ELR (cell line): ENCODE measurements around the gene IL17A.
A peak's percentile ranks its signal among the peaks of the same experiment; 100 is the strongest.

Experiments
- DNase-seq: peaks from one replicate; pipeline ENCODE4 v3.0.0-alpha.2; 2015; ENCODE audit warnings: low read depth

The IL17A gene

DNA sequence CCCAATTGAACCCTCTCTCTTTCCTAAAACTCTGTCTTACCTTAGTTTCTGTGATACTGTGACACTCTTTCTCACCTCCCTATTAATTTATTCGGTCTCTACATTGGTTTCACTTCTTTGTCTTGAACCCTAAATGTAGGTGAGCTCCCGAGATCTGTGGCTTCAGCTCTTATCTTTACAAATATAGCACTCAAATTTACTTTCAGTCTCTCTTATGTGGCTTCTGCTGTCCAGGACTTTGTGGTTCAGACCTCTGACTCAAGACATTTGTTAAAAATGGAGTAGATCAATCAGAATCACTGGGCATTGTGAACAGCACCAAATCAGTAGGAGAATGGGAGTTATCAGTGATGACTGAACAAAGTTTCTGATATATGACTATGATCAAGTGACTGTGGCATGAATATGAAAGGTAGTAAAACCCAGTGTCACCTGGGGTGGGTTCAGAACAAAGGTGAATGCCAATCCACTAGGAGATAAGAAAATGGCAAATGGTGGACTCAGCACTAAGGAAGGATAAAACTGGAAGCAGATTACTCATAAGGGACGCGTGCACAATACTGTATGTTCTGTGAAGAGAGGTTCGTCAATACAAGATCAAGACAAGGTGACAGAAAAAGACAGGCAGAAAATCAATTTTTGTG is 30.9 kb downstream of the IL17A start:
- no peak for DNase-seq

DNA sequence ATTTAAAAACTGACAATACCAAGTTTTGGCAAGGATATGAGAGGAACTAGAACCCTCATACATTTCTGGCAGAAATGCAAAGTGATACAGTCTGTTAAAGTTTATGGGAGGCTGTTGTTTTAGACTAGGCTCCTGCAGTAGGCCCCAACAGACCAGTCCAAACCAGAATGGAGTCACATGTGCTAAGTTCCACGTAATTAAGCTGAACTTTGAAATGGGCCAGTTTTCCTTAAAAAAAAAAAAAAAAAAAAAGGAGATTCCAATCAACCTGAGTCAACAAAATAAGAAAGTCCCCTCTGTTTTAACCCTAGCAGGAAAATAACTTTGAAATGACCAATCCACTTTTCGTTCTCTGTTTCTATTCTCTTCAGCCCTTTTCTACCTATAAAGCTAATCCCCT is 31.6 kb downstream of the IL17A start:
- no peak for DNase-seq

DNA sequence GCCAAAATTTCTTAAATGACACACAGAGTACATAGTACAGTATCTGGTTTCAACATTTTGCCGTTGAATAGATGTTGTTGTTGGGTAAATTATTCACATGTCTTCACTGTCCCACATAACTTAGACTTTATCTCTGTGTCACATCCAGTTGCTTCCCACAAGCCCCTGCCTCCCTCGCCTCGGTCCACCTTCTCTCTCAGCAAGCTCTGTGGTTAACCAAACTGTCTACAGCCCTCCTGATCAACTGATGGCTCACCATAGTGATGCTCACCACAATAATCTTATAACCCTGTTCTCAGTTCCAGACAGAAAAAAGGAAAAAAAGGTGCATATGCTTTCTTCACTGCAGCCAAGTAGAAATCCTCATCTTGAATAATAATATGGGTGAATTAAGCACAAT is 35.1 kb downstream of the IL17A start:
- no peak for DNase-seq

DNA sequence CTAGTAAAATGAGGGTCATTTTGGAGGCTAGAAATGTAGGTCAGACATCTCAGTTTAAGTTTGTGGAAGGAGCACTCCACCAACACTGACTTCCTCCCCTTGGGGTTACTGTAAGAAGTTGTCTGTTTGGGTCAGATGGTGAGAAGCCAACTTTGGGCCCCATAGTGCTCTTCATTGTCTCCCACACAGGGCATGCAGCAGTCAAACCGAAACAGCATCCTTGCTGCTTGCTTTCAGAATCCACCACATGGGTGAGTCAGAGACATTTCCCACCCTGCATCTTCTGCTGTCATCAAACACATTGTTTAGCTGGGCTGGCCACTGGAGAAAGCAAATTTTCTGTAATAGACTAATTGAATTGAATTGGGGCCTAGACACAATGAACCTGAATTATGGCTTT is 41.3 kb downstream of the IL17A start:
- no peak for DNase-seq

DNA sequence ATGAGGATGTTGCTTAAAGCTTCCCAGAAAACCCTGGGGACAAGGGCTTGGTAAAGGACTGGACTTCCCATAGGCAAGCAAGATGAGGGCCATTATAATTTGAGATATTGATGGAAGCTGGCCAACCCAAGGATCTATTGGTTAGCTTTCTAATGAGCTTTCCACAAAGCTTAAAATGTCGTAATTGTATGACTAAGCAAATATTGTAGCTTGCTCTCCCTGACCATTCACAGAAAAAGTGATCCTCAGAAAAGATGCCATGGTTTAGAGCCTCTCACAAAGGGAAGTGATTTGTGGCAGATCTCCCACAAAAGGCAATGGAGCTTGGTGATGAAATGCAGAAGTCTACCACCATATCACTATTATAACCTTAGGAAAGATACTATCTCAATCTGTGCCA is 44.5 kb downstream of the IL17A start:
- no peak for DNase-seq

DNA sequence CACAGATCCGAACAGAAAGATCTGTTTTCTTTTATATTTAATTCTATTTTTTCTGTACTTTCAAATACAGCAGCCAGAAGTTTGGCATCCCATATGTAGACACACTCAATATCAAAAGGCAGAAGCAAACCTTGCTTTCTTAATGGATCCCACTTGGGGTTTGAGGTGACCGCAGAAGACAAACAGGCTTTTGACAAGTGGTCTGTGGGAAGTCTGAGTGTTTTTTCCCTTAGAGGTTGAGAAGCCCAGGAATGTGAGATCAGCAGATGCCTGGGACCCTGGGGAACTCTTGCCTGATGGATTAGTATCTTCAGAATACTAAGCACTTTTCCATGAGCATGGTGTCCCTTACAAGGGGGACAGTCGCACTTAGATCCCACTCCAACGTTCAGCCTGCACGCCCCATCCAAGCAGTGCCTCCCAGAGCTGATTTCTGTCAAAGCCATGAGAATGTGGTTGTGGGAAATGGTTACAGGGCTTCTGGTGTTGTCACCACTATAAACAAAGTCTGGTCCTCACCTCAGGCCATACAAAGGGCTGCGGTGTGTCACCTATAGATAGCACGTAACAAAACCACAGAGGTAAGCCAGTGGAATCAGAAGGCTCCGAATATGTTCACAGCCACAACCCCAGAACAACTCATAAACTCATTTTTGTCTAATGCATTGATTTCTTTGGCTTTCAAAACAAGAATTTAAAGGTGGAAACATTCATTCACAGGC is 45.4 kb downstream of the IL17A start:
- DNase-seq: no peak

DNA sequence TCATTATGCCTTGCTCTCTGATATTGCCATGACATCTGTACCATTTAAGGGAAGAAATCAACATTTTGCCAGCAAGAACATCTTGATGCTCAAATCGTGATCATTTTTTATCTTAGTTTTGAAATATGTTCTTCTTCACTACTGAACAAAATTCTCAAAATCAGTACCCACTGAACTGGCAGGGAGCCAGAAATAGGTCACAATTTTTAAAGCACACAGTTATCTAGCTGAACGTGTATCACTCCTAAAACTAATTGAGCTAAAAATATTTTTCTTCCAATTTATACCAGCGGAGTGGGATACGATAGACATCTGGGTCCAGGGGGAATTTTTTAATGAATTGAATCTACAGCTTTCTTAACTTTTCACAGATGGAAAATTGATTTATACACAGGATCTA is 46.8 kb downstream of the IL17A start:
- no peak for DNase-seq

DNA sequence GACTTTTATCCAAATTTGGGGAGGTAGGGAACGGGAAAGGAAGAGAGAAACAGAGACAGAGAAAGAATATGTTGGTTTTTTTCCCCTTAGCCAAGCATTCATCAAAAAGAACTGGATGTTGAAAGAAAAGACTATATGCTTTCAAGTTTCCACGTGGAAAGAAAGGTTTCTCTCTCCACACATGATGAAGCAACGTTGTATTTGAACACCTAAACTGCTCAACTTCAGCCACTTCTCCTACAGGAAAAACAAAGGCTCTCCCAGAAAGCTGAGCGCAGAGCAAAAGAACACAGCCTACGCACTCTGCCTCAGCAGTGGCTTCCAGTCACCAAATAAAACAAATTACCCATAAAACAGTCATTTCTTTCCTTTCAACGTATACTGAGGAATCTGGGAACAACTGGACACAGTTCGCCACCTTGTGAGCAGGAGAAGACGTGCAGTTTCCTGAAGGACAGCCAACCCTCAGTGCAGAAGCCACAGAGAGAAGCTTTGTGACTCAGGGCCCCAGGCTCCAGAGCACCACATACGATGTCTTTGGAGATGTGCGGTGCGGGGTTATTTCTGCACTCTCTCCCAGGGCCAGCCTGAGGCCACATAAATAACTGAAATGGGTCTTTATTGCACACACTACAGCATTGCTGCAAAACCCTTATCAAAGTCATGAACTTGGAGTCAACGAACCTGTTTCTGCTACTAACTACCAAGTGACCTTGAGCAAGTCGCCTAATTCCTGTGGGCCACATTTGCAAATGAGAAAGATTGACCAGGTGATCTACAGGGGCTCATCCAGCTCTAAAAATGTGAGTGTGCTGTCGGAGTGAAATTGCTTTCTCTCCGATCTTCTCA is 48.0 kb downstream of the IL17A start:
- DNase-seq: peak; percentile 85
